ENCODE results near the gene SPTBN2.

- TF ChIP-seq POLR2A (IDR thresholded peaks at IDR 0.05) = no peak
- TF ChIP-seq CTCF (IDR thresholded peaks at IDR 0.05) = no peak
Measured at GRCh38 chr11:66762088-66762487, 33.1 kb upstream of the SPTBN2 start.

Measured in suprapubic skin (tissue), 3 donors.